K562 (cell line): ENCODE results near the gene GADD45GIP1. TPM values are rescaled to one million over a fixed set of nuclear protein-coding genes. Genes with fewer than 3 reads are reported as not detected.

ENCODE experiments used
- CBX5 ChIP-seq: IDR thresholded peaks from 2 replicates; pipeline ENCODE4 v1.6.1; 2014; ENCODE audit warnings: low read depth, borderline replicate concordance
- E2F6 ChIP-seq, 2 experiments: IDR thresholded peaks; 2 replicates each; pipeline ENCODE4 v1.6.1; 2011; ENCODE audit warnings: borderline replicate concordance in 1 of 2, control low read depth in 1 of 2, low read depth in 1 of 2, low read length in 1 of 2, mild to moderate bottlenecking in 1 of 2, mixed read lengths in 1 of 2, moderate library complexity in 1 of 2; ENCODE audit not compliant: insufficient read depth in 1 of 2, insufficient read length in 1 of 2, poor library complexity in 1 of 2, severe bottlenecking in 1 of 2; ENCODE audit errors: extremely low read depth in 1 of 2
- L3MBTL2 ChIP-seq: fragments of 450-650 bp; IDR thresholded peaks from 2 replicates; pipeline ENCODE4 v1.6.1; 2016; ENCODE audit warnings: mild to moderate bottlenecking, moderate library complexity
- MAZ ChIP-seq, 2 experiments: fragments of 450-650 bp in 1 of 2; sonication (generic) in 1 of 2; formaldehyde crosslinking; IDR thresholded peaks in 1 of 2; conservative IDR thresholded peaks in 1 of 2; 2 replicates each; pipeline versions ENCODE4 v1.4.0 to v1.5.0; 2020; ENCODE audit warnings: mild to moderate bottlenecking in 1 of 2, missing genetic modification reagents in 1 of 2
- MYNN ChIP-seq, 2 experiments: sonication (generic); formaldehyde crosslinking in 1 of 2; IDR thresholded peaks; 2 replicates each; pipeline versions ENCODE4 v1.5.0 to v1.6.1; 2016 to 2020; ENCODE audit warnings: antibody characterized with exemption in 1 of 2, missing genetic modification reagents in 1 of 2
- SRSF1 ChIP-seq: fragments of 200-400 bp; formaldehyde crosslinking; IDR thresholded peaks from 2 replicates; pipeline ENCODE4 v1.6.1; 2017; ENCODE audit warnings: mild to moderate bottlenecking, low read depth, low read length, moderate library complexity
- TCF3 ChIP-seq: sonication (generic); formaldehyde crosslinking; IDR thresholded peaks from 2 replicates; pipeline ENCODE4 v1.4.0; 2020; ENCODE audit warnings: mild to moderate bottlenecking, missing genetic modification reagents
- TCF7L2 ChIP-seq: fragments of 150-350 bp; IDR thresholded peaks from 2 replicates; pipeline ENCODE4 v1.6.1; 2016; ENCODE audit warnings: low read depth, mild to moderate bottlenecking, low read length, moderate library complexity
- THRB ChIP-seq: fragments of 450-650 bp; formaldehyde crosslinking; conservative IDR thresholded peaks from 2 replicates; pipeline ENCODE4 v1.4.0; 2022; ENCODE audit warnings: mild to moderate bottlenecking, missing genetic modification characterization
- XRCC3 ChIP-seq: fragments of 450-650 bp; IDR thresholded peaks from 2 replicates; pipeline ENCODE4 v1.6.1; 2017; ENCODE audit warnings: mild to moderate bottlenecking, moderate library complexity
- ZNF280A ChIP-seq: fragments of 450-650 bp; IDR thresholded peaks from 2 replicates; pipeline ENCODE4 v1.6.1; 2018; ENCODE audit warnings: mild to moderate bottlenecking, low read depth; ENCODE audit not compliant: partially characterized antibody
- polyA plus RNA-seq, 8 experiments: library from polyadenylated mRNA; depleted of rRNA in 4 of 8; stranded (reverse) in 5 of 8; unstranded in 3 of 8; fragments of >200 nt; fragmentation: Nextera tagmentation in 2 of 8; fragmentation: Illumina TruSeq in 1 of 8; extraction: Ambion mirVana in 2 of 8; extraction: Trizol in 1 of 8; gene quantifications; 2 replicates each; pipeline versions ENCODE4 v1.2.1 to v1.2.3, GENCODE V29; 2011 to 2014; ENCODE audit warnings: inconsistent platforms in 1 of 8, missing spikeins in 1 of 8
- total RNA-seq, 7 experiments: library from RNA; depleted of rRNA in 6 of 7; stranded (reverse); fragments of >200 nt in 6 of 7; fragmentation: Illumina TruSeq in 2 of 7; extraction: Trizol in 2 of 7; gene quantifications; 2 replicates each; pipeline versions ENCODE4 v1.2.1 to v1.2.3, GENCODE V29; 2011 to 2021; ENCODE audit warnings: low replicate concordance in 1 of 7
- TF ChIP-seq, protein P1 (sequence below), 2 experiments: fragments of 450-650 bp in 1 of 2; sonication (generic) in 1 of 2; formaldehyde crosslinking in 1 of 2; IDR thresholded peaks; 2 replicates each; pipeline versions ENCODE4 v1.7.1 to v1.9.0; 2016 to 2022; ENCODE audit warnings: inconsistent platforms in 1 of 2, mild to moderate bottlenecking in 1 of 2, missing genetic modification reagents in 1 of 2

The GADD45GIP1 gene
- total and polyA plus RNA-seq, 9 of the 15 experiments (the other 6 are each of a cell fraction or from before 2014, with no cell fraction given), result 5.1 to 161 (median 29.2) TPM

DNA sequence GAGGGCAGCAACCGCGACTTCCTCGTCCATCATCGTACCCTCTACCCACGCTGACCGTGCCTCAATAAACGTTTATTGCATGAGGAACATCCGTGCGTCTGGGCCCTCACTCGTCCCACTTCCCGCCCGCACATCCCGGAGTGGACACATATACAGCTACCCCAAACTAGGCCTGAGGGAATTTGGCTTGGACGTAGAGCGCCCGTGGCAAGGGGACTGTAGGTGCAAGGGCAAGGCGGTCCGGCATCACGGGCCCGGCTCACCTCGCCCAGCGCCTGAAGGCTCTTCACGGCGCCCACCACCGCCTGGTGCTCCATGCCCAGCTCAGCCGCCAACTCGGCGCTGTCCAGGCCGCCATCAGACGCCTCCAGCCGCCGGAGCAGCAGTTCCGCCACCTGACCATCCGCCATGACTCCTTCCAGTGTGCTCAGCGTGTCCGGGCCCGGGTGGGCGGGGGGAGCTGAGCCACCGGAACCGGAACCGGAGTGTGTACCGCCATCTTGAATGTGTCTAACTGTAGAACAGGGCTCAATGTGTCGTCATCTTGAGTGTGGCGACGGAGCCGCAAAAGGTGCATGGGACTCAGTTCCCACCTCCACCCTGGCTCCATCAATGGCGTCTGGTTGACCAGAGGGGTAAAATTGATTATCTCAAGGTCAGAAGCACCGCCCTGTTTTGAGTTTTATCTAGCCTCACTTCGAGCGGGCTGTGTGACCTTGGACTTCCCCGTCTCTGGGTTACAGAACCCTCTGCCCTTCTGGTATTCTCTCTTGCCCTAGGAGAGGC is 23.5 kb downstream of the GADD45GIP1 start, which contains the start of gene FARSA (continued):
- peak in 1 of 2 experiments; percentile 21 for TF ChIP-seq E2F6 (IDR thresholded peaks at IDR 0.05; ENCODE audit: borderline replicate concordance in 1 of 2, extremely low read depth in 1 of 2, insufficient read depth in 1 of 2, insufficient read length in 1 of 2, low read depth in 1 of 2, low read length in 1 of 2, poor library complexity in 1 of 2, severe bottlenecking in 1 of 2)
- peak; percentile 68 to 82; a peak in 3 of 4 replicates for TF ChIP-seq MAZ (CRISPR knock-in tag; conservative IDR thresholded peaks at IDR 0.05 in 1 of 2, IDR thresholded peaks at IDR 0.05 in 1 of 2)
- TF ChIP-seq, protein P1, sequence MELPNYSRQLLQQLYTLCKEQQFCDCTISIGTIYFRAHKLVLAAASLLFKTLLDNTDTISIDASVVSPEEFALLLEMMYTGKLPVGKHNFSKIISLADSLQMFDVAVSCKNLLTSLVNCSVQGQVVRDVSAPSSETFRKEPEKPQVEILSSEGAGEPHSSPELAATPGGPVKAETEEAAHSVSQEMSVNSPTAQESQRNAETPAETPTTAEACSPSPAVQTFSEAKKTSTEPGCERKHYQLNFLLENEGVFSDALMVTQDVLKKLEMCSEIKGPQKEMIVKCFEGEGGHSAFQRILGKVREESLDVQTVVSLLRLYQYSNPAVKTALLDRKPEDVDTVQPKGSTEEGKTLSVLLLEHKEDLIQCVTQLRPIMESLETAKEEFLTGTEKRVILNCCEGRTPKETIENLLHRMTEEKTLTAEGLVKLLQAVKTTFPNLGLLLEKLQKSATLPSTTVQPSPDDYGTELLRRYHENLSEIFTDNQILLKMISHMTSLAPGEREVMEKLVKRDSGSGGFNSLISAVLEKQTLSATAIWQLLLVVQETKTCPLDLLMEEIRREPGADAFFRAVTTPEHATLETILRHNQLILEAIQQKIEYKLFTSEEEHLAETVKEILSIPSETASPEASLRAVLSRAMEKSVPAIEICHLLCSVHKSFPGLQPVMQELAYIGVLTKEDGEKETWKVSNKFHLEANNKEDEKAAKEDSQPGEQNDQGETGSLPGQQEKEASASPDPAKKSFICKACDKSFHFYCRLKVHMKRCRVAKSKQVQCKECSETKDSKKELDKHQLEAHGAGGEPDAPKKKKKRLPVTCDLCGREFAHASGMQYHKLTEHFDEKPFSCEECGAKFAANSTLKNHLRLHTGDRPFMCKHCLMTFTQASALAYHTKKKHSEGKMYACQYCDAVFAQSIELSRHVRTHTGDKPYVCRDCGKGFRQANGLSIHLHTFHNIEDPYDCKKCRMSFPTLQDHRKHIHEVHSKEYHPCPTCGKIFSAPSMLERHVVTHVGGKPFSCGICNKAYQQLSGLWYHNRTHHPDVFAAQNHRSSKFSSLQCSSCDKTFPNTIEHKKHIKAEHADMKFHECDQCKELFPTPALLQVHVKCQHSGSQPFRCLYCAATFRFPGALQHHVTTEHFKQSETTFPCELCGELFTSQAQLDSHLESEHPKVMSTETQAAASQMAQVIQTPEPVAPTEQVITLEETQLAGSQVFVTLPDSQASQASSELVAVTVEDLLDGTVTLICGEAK (IDR thresholded peaks at IDR 0.05), result peak; percentile 97
- TF ChIP-seq, protein P1 (CRISPR knock-in tag; IDR thresholded peaks at IDR 0.05), result no peak
- TF ChIP-seq ZNF280A, result no peak
- TF ChIP-seq SRSF1, result no peak
- no peak for TF ChIP-seq TCF7L2
- TF ChIP-seq L3MBTL2, result 0 out of 2 replicates have a peak, but pooled peaks have one; percentile 35
- TF ChIP-seq CBX5, result peak; percentile 69
- TF ChIP-seq THRB, result no peak
- no peak for TF ChIP-seq XRCC3
- TF ChIP-seq TCF3, result no peak
- TF ChIP-seq MYNN (IDR thresholded peaks at IDR 0.05), result no peak
- no peak for TF ChIP-seq MYNN (CRISPR knock-in tag; IDR thresholded peaks at IDR 0.05)
